ENCODE data around the gene RNASE12.

Gene RNASE12, protein sequence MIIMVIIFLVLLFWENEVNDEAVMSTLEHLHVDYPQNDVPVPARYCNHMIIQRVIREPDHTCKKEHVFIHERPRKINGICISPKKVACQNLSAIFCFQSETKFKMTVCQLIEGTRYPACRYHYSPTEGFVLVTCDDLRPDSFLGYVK

DNA sequence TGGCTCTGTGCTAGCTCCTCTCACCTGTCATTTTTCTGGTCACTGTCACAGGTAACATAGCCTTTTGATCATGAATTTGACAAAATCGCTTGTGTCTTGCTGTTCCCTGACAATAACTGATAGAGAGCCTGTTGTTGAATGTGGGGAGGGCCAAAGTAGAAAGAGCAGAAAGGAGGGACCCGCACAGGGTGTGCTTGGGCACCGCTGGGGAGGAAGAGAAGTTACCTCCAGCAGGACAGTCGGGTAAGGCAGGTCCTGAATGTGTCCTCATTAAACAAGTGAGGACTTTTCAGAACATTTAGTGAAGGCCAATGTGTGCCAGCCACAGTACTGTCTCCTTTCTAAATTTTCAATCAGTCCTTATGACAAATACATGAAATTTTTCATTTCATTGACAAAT, at the start of gene RNASE12:
TSS of gene RNASE12 (minus strand) at position 142 of the 400 bp plus-strand sequence. CDS start 653 bp downstream, outside the sequence.
- no peaks in the 10 kb centered on the region for H4K20me1 ChIP-seq (ENCODE audit: insufficient read depth)
- H3K27ac ChIP-seq = no peak within 1 kb of the TSS
- H2AFZ ChIP-seq (ENCODE audit: low read depth) = no peak within 1 kb of the TSS
- TF ChIP-seq, protein P1, sequence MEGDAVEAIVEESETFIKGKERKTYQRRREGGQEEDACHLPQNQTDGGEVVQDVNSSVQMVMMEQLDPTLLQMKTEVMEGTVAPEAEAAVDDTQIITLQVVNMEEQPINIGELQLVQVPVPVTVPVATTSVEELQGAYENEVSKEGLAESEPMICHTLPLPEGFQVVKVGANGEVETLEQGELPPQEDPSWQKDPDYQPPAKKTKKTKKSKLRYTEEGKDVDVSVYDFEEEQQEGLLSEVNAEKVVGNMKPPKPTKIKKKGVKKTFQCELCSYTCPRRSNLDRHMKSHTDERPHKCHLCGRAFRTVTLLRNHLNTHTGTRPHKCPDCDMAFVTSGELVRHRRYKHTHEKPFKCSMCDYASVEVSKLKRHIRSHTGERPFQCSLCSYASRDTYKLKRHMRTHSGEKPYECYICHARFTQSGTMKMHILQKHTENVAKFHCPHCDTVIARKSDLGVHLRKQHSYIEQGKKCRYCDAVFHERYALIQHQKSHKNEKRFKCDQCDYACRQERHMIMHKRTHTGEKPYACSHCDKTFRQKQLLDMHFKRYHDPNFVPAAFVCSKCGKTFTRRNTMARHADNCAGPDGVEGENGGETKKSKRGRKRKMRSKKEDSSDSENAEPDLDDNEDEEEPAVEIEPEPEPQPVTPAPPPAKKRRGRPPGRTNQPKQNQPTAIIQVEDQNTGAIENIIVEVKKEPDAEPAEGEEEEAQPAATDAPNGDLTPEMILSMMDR (conservative IDR thresholded peaks at IDR 0.05; ENCODE audit: low read depth, low read length) = no peak
- H3K79me2 ChIP-seq (ENCODE audit: insufficient read depth, low read depth) = no peaks in the 10 kb centered on the region
- H3K36me3 ChIP-seq (ENCODE audit: insufficient read depth) = no peaks in the 10 kb centered on the region
- no peaks in the 10 kb centered on the region for H3K27me3 ChIP-seq (ENCODE audit: insufficient read depth, low read depth)
- no peak within 1 kb of the TSS for H3K9ac ChIP-seq
- no peak within 1 kb of the TSS for H3K4me2 ChIP-seq
- H3K4me3 ChIP-seq (IDR thresholded peaks at IDR 0.05; ENCODE audit: insufficient read depth, low read depth, low read length) = no peak within 1 kb of the TSS
- H3K4me1 ChIP-seq (ENCODE audit: low read depth, poor library complexity, severe bottlenecking) = no peaks in the 10 kb centered on the region

DNA sequence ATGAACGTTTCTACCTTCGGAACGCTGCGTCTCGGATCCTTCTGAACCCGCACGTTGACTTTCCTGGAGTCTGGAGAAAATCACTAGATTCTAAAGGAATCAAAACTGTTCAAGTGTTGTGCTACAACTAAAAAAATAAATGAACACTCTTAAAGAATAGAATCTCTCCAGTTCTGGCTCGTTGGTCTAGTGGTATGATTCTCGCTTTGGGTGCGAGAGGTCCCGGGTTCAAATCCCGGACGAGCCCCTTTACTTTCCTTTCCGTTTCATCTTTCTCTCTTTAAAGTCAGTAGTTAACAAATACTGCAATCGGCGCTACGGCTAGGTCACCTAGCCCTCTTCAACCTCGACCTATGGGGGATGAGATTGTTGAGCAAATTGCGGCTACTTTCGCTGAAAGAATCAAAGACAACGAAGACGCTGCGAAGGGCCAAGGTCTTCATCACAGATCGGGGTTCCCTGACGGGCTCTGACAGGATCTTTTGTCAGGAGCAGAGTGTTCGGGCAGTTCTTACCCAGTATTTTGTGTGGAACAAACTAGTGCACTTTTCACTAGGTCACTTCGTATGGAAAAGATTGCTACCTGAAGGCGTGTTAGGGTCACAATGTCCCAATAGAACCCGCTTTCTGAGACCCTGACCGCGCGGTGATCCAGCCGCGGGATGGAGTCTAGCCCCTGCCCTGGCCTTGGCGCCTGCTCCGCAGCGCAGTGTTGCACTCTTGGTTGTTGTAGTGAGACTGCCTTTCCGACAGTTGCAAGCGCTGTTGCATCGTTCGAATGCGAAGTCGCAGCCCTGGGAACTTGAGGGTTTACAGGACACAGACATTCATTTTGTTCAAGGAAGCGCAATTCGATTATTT, 41.9 kb upstream of the RNASE12 start:
- Histone ChIP-seq H3K36me3 (ENCODE audit: insufficient read depth) (no peaks in the 10 kb centered on the region), H2AFZ (ENCODE audit: low read depth) (peak overlapping the region; percentile 59; the same call in 1 of the 2 replicates), H3K27ac (peak overlapping the region; percentile 16; the same call in 1 of the 2 replicates), H3K79me2 (ENCODE audit: insufficient read depth, low read depth) (no peaks in the 10 kb centered on the region), H3K9ac (no peak overlapping the region; the same call in 1 of the 2 replicates), H3K27me3 (ENCODE audit: insufficient read depth, low read depth) (0 out of 2 replicates have a peak, but pooled peaks cover under 1% of the 10 kb centered on the region), H3K4me1 (ENCODE audit: low read depth, poor library complexity, severe bottlenecking) (peaks cover 6% of the 10 kb centered on the region), H3K4me2 (peak overlapping the region; percentile 67; the same call in 1 of the 2 replicates), H4K20me1 (ENCODE audit: insufficient read depth) (no peaks in the 10 kb centered on the region), H3K4me3 (IDR thresholded peaks at IDR 0.05; ENCODE audit: insufficient read depth, low read depth, low read length) (no peak overlapping the region)
- TF ChIP-seq, protein P1 (conservative IDR thresholded peaks at IDR 0.05; ENCODE audit: low read depth, low read length) = no peak

DNA sequence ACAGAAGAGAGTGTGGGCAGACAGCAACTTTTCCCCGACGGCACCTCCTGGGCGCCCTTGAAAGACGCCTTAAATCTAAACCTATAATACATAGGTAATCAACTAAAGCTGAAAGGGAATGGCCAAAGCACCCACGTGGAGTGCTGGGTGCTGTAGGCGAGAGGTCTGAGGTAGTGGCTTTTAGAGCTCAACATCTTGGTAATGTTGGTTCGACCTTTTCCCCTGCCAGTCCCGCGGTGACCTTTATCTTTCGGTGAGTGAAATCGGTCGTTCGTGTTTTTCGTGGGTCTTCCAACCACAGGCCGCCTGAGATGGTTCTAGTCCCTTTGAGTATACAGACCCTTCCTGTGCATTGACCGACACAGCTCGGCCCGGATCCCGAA, 41.3 kb upstream of the RNASE12 start:
- 0 out of 2 replicates have a peak, but pooled peaks cover 3% of the 10 kb centered on the region for H3K27me3 ChIP-seq (ENCODE audit: insufficient read depth, low read depth)
- H3K4me3 ChIP-seq (IDR thresholded peaks at IDR 0.05; ENCODE audit: insufficient read depth, low read depth, low read length) = no peak overlapping the region
- peak overlapping the region; percentile 67; the same call in 1 of the 2 replicates for H3K4me2 ChIP-seq
- H3K9ac ChIP-seq = no peak overlapping the region; the same call in 1 of the 2 replicates
- H3K79me2 ChIP-seq (ENCODE audit: insufficient read depth, low read depth) = no peaks in the 10 kb centered on the region
- H3K27ac ChIP-seq = peak overlapping the region; percentile 16; the same call in 1 of the 2 replicates
- H2AFZ ChIP-seq (ENCODE audit: low read depth) = peak overlapping the region; percentile 59; the same call in 1 of the 2 replicates
- H3K36me3 ChIP-seq (ENCODE audit: insufficient read depth) = no peaks in the 10 kb centered on the region
- H4K20me1 ChIP-seq (ENCODE audit: insufficient read depth) = no peaks in the 10 kb centered on the region
- TF ChIP-seq, protein P1 (conservative IDR thresholded peaks at IDR 0.05; ENCODE audit: low read depth, low read length) = no peak
- peaks cover 11% of the 10 kb centered on the region for H3K4me1 ChIP-seq (ENCODE audit: low read depth, poor library complexity, severe bottlenecking)

DNA sequence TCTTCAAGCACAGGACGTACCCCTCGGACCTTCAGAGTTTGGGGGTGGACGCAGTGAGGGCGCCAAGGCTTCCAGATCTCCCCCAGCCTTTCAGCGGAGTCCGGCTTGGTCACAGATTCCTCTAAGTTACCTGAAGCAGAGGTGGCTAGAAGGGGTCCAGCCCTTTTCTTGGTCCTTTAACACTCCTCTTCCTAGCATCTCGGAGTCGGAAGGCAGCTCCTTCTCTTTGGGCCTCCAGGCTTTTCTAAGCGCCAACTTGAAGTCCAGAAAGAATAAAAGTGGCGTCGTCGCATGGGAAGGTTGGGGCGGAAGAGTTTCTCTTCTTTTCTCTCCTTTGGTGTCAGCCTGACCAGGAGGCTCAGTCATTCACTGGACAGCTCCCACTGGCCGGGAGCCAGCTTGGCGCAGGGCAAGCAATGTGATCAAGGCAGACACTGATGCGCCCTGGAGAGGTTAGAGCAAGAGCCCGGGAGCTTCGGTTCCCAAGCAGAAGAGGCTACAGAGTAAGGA, 40.8 kb upstream of the RNASE12 start:
- Histone ChIP-seq H3K79me2 (ENCODE audit: insufficient read depth, low read depth) (no peaks in the 10 kb centered on the region), H3K9ac (peak overlapping the region; percentile 18; the same call in 1 of the 2 replicates), H3K36me3 (ENCODE audit: insufficient read depth) (no peaks in the 10 kb centered on the region), H2AFZ (ENCODE audit: low read depth) (peak overlapping the region; percentile 59), H3K4me2 (peak overlapping the region; percentile 80), H3K4me1 (ENCODE audit: low read depth, poor library complexity, severe bottlenecking) (peaks cover 11% of the 10 kb centered on the region), H3K27me3 (ENCODE audit: insufficient read depth, low read depth) (0 out of 2 replicates have a peak, but pooled peaks cover 3% of the 10 kb centered on the region), H3K27ac (no peak overlapping the region), H4K20me1 (ENCODE audit: insufficient read depth) (no peaks in the 10 kb centered on the region), H3K4me3 (IDR thresholded peaks at IDR 0.05; ENCODE audit: insufficient read depth, low read depth, low read length) (no peak overlapping the region)
- TF ChIP-seq, protein P1 (conservative IDR thresholded peaks at IDR 0.05; ENCODE audit: low read depth, low read length) = no peak
